ENCODE results near the gene MAP2K5.

MAP2K5 gene

DNA sequence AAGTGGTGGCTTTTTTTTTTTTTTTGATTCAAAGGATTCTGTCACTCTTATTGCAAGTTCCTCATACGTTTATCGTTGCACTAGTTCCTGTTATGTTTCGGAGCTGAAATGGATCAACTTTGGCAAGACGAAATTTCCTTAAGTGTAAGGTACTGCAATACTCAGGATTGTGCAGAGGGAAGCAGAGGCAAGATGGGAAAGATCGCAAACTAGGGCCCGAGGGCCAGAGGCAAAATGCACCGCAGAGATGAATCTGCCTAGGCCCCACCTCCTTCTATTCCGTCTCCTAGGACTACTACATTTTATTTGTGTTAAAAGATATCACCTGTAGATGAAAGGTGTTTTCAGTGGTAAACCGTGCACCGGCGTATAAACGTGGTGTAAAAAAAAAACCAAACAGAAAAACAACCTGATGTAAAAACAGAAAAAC is 297.0 kb downstream of the MAP2K5 start (continued):
- TF ChIP-seq ZNF670 (tag by site-specific recombination; IDR thresholded peaks at IDR 0.05; ENCODE audit: low read depth), result no peak
- TF ChIP-seq ZNF350 (tag by site-specific recombination; IDR thresholded peaks at IDR 0.05), result no peak
- TF ChIP-seq ZNF423 (tag by site-specific recombination; IDR thresholded peaks at IDR 0.05), result no peak
- TF ChIP-seq, protein P1, sequence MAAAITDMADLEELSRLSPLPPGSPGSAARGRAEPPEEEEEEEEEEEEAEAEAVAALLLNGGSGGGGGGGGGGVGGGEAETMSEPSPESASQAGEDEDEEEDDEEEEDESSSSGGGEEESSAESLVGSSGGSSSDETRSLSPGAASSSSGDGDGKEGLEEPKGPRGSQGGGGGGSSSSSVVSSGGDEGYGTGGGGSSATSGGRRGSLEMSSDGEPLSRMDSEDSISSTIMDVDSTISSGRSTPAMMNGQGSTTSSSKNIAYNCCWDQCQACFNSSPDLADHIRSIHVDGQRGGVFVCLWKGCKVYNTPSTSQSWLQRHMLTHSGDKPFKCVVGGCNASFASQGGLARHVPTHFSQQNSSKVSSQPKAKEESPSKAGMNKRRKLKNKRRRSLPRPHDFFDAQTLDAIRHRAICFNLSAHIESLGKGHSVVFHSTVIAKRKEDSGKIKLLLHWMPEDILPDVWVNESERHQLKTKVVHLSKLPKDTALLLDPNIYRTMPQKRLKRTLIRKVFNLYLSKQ (tag by site-specific recombination; IDR thresholded peaks at IDR 0.05; ENCODE audit: borderline replicate concordance), result no peak
- no peak for TF ChIP-seq ZNF629 (tag by site-specific recombination; IDR thresholded peaks at IDR 0.05)
- no peak for TF ChIP-seq ZNF221 (tag by site-specific recombination; IDR thresholded peaks at IDR 0.05; ENCODE audit: borderline replicate concordance)
- TF ChIP-seq ZFHX2 (tag by site-specific recombination; conservative IDR thresholded peaks at IDR 0.05), result no peak
- no peak for TF ChIP-seq ZNF530 (tag by site-specific recombination; IDR thresholded peaks at IDR 0.05; ENCODE audit: low read depth)
- TF ChIP-seq ZNF596 (tag by site-specific recombination; IDR thresholded peaks at IDR 0.05), result no peak
- no peak for TF ChIP-seq KLF16 (tag by site-specific recombination; IDR thresholded peaks at IDR 0.05)
- TF ChIP-seq SP2 (tag by site-specific recombination; IDR thresholded peaks at IDR 0.05), result no peak
- TF ChIP-seq, protein P2, sequence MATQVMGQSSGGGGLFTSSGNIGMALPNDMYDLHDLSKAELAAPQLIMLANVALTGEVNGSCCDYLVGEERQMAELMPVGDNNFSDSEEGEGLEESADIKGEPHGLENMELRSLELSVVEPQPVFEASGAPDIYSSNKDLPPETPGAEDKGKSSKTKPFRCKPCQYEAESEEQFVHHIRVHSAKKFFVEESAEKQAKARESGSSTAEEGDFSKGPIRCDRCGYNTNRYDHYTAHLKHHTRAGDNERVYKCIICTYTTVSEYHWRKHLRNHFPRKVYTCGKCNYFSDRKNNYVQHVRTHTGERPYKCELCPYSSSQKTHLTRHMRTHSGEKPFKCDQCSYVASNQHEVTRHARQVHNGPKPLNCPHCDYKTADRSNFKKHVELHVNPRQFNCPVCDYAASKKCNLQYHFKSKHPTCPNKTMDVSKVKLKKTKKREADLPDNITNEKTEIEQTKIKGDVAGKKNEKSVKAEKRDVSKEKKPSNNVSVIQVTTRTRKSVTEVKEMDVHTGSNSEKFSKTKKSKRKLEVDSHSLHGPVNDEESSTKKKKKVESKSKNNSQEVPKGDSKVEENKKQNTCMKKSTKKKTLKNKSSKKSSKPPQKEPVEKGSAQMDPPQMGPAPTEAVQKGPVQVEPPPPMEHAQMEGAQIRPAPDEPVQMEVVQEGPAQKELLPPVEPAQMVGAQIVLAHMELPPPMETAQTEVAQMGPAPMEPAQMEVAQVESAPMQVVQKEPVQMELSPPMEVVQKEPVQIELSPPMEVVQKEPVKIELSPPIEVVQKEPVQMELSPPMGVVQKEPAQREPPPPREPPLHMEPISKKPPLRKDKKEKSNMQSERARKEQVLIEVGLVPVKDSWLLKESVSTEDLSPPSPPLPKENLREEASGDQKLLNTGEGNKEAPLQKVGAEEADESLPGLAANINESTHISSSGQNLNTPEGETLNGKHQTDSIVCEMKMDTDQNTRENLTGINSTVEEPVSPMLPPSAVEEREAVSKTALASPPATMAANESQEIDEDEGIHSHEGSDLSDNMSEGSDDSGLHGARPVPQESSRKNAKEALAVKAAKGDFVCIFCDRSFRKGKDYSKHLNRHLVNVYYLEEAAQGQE (tag by site-specific recombination; IDR thresholded peaks at IDR 0.05), result no peak
- no peak for TF ChIP-seq ZNF223 (tag by site-specific recombination; IDR thresholded peaks at IDR 0.05)
- no peak for TF ChIP-seq ZNF549 (tag by site-specific recombination; IDR thresholded peaks at IDR 0.05)
- no peak for TF ChIP-seq ZNF394 (tag by site-specific recombination; IDR thresholded peaks at IDR 0.05; ENCODE audit: borderline replicate concordance)
- 0 out of 2 replicates have a peak, but pooled peaks have one; percentile 23 for TF ChIP-seq KLF10 (tag by site-specific recombination; IDR thresholded peaks at IDR 0.05)
- no peak for TF ChIP-seq ZNF239 (tag by site-specific recombination; IDR thresholded peaks at IDR 0.05)
- TF ChIP-seq ZXDB (tag by site-specific recombination; IDR thresholded peaks at IDR 0.05), result no peak
- TF ChIP-seq, protein P3, sequence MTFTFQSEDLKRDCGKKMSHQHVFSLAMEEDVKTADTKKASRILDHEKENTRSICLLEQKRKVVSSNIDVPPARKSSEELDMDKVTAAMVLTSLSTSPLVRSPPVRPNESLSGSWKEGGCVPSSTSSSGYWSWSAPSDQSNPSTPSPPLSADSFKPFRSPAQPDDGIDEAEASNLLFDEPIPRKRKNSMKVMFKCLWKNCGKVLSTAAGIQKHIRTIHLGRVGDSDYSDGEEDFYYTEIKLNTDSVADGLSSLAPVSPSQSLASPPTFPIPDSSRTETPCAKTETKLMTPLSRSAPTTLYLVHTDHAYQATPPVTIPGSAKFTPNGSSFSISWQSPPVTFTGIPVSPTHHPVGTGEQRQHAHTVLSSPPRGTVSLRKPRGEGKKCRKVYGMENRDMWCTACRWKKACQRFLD (tag by site-specific recombination; IDR thresholded peaks at IDR 0.05), result no peak
- no peak for TF ChIP-seq GLI2 (tag by site-specific recombination; IDR thresholded peaks at IDR 0.05; ENCODE audit: borderline replicate concordance, low read depth)
- TF ChIP-seq ZNF600 (tag by site-specific recombination; IDR thresholded peaks at IDR 0.05), result peak; percentile 89
- TF ChIP-seq ZNF24 (tag by site-specific recombination; IDR thresholded peaks at IDR 0.05), result no peak
- no peak for TF ChIP-seq HOXD13 (CRISPR knock-in tag; IDR thresholded peaks at IDR 0.05; ENCODE audit: borderline replicate concordance)
- no peak for TF ChIP-seq ZNF292 (tag by site-specific recombination; IDR thresholded peaks at IDR 0.05; ENCODE audit: borderline replicate concordance, low read depth)
- no peak for TF ChIP-seq BCL11B (tag by site-specific recombination; IDR thresholded peaks at IDR 0.05; ENCODE audit: low read depth)
- no peak for TF ChIP-seq ZNF426 (tag by site-specific recombination; IDR thresholded peaks at IDR 0.05)
- 0 out of 2 replicates have a peak, but pooled peaks have one; percentile 23 for TF ChIP-seq ZNF121 (tag by site-specific recombination; IDR thresholded peaks at IDR 0.05)
- TF ChIP-seq ZNF146 (tag by site-specific recombination; IDR thresholded peaks at IDR 0.05), result no peak
- TF ChIP-seq, protein P4, sequence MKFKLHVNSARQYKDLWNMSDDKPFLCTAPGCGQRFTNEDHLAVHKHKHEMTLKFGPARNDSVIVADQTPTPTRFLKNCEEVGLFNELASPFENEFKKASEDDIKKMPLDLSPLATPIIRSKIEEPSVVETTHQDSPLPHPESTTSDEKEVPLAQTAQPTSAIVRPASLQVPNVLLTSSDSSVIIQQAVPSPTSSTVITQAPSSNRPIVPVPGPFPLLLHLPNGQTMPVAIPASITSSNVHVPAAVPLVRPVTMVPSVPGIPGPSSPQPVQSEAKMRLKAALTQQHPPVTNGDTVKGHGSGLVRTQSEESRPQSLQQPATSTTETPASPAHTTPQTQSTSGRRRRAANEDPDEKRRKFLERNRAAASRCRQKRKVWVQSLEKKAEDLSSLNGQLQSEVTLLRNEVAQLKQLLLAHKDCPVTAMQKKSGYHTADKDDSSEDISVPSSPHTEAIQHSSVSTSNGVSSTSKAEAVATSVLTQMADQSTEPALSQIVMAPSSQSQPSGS (tag by site-specific recombination; IDR thresholded peaks at IDR 0.05; ENCODE audit: low read depth), result no peak
- no peak for TF ChIP-seq ZNF585B (tag by site-specific recombination; IDR thresholded peaks at IDR 0.05)
- TF ChIP-seq ZBTB21 (tag by site-specific recombination; IDR thresholded peaks at IDR 0.05), result no peak; the same call in 1 of the 2 replicates
- no peak for TF ChIP-seq ZNF138 (tag by site-specific recombination; IDR thresholded peaks at IDR 0.05; ENCODE audit: borderline replicate concordance)
- TF ChIP-seq ZFP41 (tag by site-specific recombination; IDR thresholded peaks at IDR 0.05; ENCODE audit: borderline replicate concordance), result no peak
- TF ChIP-seq SCRT2 (tag by site-specific recombination; IDR thresholded peaks at IDR 0.05), result peak; percentile 49; the same call in 1 of the 2 replicates
